GM12872 (cell line): ENCODE data around the gene TECPR1.

Experiments
- TF ChIP-seq, protein P1 (sequence below): IDR thresholded peaks from 3 replicates; pipeline ENCODE4 v1.5.1; 2011; ENCODE audit warnings: low read depth, mild to moderate bottlenecking, low read length, moderate library complexity; ENCODE audit not compliant: insufficient read depth

Gene TECPR1

DNA sequence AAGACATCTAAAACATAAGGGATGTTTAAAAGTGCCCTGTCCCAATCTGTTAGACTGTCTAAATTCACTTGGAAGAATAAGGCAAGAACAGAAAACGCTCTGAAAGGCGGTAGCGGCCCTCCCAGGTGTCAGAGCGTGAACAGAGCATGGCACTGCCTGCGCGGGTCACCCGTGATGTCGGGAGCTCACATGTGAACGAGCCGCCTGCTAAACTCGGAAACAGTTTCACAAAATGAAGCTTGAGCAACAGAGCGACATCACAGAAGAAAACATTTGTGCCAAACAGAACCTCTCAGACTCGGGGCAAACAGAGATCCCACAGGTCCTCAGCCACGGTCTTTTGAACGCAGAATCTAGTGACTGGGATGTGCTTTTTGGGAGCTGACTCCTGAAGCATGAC is 42.3 kb upstream of the TECPR1 start:
- TF ChIP-seq, protein P1, sequence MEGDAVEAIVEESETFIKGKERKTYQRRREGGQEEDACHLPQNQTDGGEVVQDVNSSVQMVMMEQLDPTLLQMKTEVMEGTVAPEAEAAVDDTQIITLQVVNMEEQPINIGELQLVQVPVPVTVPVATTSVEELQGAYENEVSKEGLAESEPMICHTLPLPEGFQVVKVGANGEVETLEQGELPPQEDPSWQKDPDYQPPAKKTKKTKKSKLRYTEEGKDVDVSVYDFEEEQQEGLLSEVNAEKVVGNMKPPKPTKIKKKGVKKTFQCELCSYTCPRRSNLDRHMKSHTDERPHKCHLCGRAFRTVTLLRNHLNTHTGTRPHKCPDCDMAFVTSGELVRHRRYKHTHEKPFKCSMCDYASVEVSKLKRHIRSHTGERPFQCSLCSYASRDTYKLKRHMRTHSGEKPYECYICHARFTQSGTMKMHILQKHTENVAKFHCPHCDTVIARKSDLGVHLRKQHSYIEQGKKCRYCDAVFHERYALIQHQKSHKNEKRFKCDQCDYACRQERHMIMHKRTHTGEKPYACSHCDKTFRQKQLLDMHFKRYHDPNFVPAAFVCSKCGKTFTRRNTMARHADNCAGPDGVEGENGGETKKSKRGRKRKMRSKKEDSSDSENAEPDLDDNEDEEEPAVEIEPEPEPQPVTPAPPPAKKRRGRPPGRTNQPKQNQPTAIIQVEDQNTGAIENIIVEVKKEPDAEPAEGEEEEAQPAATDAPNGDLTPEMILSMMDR: no peak

DNA sequence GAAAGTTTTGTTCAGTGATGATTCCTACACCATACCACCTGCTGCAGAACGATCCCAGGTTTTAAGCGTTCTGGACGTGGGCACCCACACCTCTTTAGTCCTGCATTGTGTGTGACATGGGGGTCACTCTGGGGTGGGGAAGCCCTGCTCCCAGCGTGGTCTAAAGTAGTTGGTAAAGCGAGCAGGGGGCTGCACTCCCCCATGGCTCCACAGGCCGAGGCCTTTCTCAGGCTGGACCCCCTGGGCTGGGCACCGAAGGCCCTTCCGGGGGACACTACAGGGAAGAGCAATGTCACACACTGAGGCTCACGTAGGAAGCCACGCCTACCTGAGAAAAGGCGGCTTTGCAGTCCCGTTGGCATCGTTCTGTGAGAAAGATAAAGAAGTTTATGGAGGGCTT is 41.7 kb upstream of the TECPR1 start:
- TF ChIP-seq, protein P1: no peak

DNA sequence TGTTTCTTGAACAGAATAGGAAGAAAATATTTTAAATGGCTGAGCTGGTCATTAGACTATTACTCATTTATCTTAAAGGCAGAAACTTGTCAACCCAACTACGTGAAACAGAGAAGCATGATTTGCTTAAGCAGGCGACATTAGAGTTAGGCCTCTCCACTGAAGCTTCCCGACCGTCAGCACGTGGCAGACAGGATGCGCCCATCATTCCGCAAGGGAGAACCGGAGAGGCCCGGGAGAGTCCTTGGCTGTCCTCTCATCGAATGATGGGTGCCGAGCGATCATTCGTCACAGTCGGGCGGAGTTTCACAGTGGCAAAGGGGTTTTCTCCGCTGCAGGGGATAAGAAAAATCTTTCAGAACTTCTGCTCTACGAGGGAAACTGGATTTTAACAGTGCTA is 41.2 kb upstream of the TECPR1 start:
- TF ChIP-seq, protein P1: no peak

DNA sequence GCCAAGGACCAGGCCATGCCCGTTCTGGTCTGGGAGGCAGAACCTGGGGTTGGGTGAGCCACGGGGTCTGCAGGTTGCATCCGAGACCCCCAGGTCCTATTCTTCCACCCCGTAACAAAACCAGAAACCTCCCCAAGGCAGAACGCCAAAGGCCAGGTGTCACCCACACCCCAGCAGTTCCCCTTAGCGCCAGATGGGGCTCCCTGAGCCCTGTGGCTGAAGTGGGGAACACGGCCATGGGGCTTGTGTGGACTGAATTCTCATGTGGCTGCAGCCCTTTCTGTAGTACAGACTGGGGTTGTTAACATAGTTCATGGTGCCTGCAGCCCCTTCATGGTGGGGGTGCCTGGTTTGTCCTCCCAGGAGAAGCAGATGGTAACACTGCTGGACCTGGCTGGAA is 39.7 kb upstream of the TECPR1 start:
- TF ChIP-seq, protein P1: peak; percentile 41; the same call in 2 of the 3 replicates

DNA sequence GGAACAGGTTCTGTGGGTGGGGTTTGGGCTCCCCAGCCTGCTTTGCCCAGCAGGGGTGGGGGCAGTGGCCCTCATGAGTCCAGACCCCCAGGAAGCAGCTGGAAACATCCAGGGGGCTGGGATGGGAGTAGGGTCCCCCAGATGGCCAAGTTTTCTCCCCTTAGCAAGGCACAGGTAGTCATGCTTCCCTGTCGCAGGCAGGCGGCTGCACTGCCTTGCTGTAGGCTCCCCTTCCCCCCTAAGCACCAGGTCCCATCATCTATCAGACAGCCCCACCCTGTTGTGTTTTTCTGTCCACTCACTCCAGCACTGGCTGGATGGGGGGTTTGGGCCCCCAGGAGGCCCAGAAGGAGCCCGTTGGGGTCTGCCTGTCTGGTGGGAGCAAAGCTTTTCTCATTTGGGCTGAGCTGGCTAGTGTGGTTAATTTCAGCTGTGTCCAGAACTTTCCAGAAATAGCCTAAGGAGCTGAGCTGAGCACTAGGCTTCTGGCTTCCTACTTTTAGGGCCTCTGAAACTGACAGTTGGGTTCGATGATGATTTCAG is 37.4 kb upstream of the TECPR1 start:
- TF ChIP-seq, protein P1: no peak

DNA sequence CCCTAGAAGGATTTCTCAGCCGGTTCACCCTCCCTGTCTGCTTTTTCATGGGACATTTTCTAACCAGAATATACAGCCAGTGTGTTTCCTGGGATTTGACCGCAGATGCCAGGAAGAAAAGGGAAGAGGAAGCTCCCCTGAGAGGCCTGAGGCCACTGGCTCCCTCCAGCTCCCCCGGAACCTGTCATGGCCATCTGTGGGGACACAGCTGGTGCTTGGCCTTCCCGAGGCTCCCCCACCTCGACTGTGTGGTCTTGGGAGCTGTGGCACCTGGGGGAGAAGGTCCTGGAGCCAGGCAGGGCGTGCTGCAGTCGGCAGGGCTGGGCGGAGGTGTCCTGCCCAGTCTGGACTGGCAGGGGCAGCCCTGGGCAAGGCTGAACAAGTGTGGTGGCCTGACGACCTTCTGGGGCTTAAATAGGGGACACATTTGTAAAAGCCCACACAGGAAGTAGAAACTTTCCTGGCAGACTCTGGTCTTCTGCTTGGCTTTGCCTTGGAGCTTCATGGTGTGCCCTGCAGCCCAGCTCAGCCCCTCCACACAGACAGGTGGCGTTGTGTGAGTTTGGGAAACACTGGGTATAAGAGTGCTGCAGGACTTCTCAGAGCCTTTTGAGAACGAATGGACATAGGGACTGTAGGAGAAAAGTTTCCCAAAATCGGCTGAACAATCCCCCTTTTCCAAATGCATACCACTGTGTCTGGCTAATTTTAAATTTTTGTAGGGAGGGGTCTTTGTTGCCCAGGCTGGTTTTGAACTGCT is 36.2 kb upstream of the TECPR1 start:
- TF ChIP-seq, protein P1: no peak

DNA sequence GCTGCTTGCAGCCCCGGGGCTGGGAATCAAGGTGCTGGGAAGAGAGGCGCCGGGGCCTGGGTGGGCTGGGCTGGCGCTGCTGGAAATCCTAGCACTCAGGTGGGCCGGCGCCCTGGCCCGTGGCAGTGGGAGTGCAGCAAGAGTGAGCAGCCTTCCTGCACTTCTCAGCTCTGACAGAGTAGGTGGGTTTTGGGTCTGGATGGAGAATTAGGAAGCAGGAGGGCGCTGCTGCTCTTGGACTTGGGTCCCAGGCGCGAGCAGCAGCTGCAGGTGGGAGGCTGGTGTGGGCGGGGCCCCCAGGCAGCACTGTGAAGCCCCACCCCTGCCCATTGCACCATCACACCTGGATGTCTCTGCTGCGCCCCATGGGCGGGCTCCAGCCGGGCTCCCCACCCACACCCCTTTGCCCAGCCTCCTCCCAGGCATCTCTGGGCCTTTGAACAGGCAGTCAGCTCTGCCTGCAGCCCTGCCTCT is 35.5 kb upstream of the TECPR1 start:
- TF ChIP-seq, protein P1: no peak
